ENCODE data around the gene SPECC1.

GRCh38 chr17:19996086-19996485 is 13.1 kb upstream of the SPECC1 start:
- TF ChIP-seq POLR2A (IDR thresholded peaks at IDR 0.05) (no peak), CTCF (IDR thresholded peaks at IDR 0.05) (no peak)

Measured in right lobe of liver (tissue), 4 donors.